ENCODE results near the gene CCDC102A.

Gene CCDC102A

GRCh38 chr16:57576429-57576870 lies 40.1 kb upstream of the CCDC102A start:
- peak; percentile 74 for DNase-seq (ENCODE audit: low spot score)
- TF ChIP-seq CTCF (IDR thresholded peaks at IDR 0.05; ENCODE audit: extremely low read depth, missing control alignments), result peak; percentile 88

- DNase-seq (ENCODE audit: low spot score), result no peak
- TF ChIP-seq CTCF (IDR thresholded peaks at IDR 0.05; ENCODE audit: extremely low read depth, missing control alignments), result no peak
Measured at GRCh38 chr16:57575468-57576277, 39.3 kb upstream of the CCDC102A start.

GRCh38 chr16:57574646-57575467 lies 38.5 kb upstream of the CCDC102A start:
- DNase-seq (ENCODE audit: low spot score), result no peak
- TF ChIP-seq CTCF (IDR thresholded peaks at IDR 0.05; ENCODE audit: extremely low read depth, missing control alignments), result no peak

- TF ChIP-seq CTCF (IDR thresholded peaks at IDR 0.05; ENCODE audit: extremely low read depth, missing control alignments), result no peak
- DNase-seq (ENCODE audit: low spot score), result no peak
Measured at GRCh38 chr16:57574086-57574485, 37.7 kb upstream of the CCDC102A start.

GRCh38 chr16:57572978-57573728 lies 36.8 kb upstream of the CCDC102A start:
- no peak for TF ChIP-seq CTCF (IDR thresholded peaks at IDR 0.05; ENCODE audit: extremely low read depth, missing control alignments)
- no peak for DNase-seq (ENCODE audit: low spot score)

- no peak for TF ChIP-seq CTCF (IDR thresholded peaks at IDR 0.05; ENCODE audit: extremely low read depth, missing control alignments)
- DNase-seq (ENCODE audit: low spot score), result no peak
Measured at GRCh38 chr16:57571098-57571497, 34.7 kb upstream of the CCDC102A start.
